Measurements from ENCODE around the gene ITPR2. TPM values are rescaled to one million over a fixed set of nuclear protein-coding genes. Genes with fewer than 3 reads are reported as not detected.

ITPR2 gene
- total RNA-seq (10 to 100 TPM; 51.6 to 93.3 TPM), polyA plus RNA-seq (10 to 100 TPM; 11.7 to 19.2 TPM)

DNA sequence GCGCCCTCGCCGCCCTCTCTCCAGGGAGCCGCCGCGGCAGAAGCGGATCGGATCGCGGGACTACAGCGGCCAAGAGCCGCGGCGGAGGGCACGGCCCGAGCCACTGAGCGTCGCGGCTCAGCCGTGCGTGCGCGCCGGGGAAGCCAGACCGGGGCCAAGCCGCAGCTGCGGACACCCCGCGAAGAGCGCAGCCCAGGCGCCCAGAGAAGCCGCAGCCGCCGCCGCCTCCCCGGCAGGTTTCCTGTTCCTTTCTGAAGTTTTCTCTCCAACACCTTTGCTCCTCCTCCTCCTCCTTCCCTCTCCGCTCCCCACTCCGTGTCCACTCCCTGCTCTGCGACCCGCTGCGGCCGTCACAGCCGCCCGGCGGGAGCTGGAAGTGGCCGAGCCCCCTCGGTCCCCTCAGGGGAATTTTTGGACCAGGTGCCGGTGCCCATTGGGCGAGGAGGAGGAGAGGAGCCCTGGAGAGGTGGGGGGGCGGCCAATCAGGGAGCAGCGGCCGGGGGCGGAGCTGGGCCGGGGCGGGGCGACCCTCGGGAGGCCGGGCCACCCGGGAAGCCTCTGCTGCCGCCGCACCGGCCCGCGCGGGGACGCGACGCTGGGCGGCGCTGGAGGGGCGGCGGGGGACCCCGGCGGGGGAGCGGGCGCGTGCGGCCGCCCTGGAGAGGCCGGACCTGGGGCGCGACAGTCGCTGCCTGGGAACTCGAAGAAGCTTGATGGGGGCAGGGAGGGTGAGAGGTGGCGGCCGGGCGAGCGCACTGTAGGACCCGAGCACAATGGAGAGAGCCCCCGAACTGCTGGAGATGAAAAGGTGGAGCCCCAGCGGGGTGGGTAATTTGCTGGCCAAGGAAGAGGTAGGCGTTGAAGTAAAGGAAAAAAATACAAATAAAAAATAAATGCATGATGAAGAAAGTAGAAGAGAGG lies at the start of gene ITPR2:
Gene ITPR2 (minus strand): TSS at position 373 of the 921 bp plus-strand sequence. CDS start 413 bp downstream, outside the sequence.
- Histone ChIP-seq H3K4me3 (ENCODE audit: low read depth in 1 of 3, low read length in 3 of 3) (peak within 1 kb of the TSS; percentile 82 to 94 (median 85)), H3K9ac (ENCODE audit: low read depth in 1 of 2, low read length in 2 of 2) (peak within 1 kb of the TSS; percentile 82 to 95), H3K27ac (ENCODE audit: low read depth in 1 of 2, low read length in 2 of 2) (peak within 1 kb of the TSS; percentile 90 to 97), H3K36me3 (ENCODE audit: control insufficient read depth in 4 of 4, insufficient read depth in 3 of 4, low read depth in 1 of 4, low read length in 3 of 4) (no peaks in the 10 kb centered on the region), H3K9me3 (ENCODE audit: control insufficient read depth in 4 of 4, low read length in 3 of 4) (no peaks in the 10 kb centered on the region), H3K4me1 (ENCODE audit: control insufficient read depth in 4 of 4, insufficient read depth in 4 of 4, low read length in 3 of 4) (peaks cover 2 to 30% (median 18%) of the 10 kb centered on the region in 4 donors), H3K27me3 (ENCODE audit: control insufficient read depth in 4 of 4, insufficient read depth in 4 of 4, low read length in 3 of 4) (no peaks in the 10 kb centered on the region)
- TF ChIP-seq YY1 (IDR thresholded peaks at IDR 0.05), result peak; percentile 76
- TF ChIP-seq SP1 (IDR thresholded peaks at IDR 0.05), result peak; percentile 46
- TF ChIP-seq TAF1 (conservative IDR thresholded peaks at IDR 0.05), result peak; percentile 80
- TF ChIP-seq RXRA (IDR thresholded peaks at IDR 0.05), result no peak
- peak in 1 of 2 donors; percentile 29 for TF ChIP-seq RAD21 (IDR thresholded peaks at IDR 0.05)
- TF ChIP-seq, protein P1, sequence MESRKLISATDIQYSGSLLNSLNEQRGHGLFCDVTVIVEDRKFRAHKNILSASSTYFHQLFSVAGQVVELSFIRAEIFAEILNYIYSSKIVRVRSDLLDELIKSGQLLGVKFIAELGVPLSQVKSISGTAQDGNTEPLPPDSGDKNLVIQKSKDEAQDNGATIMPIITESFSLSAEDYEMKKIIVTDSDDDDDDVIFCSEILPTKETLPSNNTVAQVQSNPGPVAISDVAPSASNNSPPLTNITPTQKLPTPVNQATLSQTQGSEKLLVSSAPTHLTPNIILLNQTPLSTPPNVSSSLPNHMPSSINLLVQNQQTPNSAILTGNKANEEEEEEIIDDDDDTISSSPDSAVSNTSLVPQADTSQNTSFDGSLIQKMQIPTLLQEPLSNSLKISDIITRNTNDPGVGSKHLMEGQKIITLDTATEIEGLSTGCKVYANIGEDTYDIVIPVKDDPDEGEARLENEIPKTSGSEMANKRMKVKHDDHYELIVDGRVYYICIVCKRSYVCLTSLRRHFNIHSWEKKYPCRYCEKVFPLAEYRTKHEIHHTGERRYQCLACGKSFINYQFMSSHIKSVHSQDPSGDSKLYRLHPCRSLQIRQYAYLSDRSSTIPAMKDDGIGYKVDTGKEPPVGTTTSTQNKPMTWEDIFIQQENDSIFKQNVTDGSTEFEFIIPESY (IDR thresholded peaks at IDR 0.05), result no peak
- TF ChIP-seq, protein P2, sequence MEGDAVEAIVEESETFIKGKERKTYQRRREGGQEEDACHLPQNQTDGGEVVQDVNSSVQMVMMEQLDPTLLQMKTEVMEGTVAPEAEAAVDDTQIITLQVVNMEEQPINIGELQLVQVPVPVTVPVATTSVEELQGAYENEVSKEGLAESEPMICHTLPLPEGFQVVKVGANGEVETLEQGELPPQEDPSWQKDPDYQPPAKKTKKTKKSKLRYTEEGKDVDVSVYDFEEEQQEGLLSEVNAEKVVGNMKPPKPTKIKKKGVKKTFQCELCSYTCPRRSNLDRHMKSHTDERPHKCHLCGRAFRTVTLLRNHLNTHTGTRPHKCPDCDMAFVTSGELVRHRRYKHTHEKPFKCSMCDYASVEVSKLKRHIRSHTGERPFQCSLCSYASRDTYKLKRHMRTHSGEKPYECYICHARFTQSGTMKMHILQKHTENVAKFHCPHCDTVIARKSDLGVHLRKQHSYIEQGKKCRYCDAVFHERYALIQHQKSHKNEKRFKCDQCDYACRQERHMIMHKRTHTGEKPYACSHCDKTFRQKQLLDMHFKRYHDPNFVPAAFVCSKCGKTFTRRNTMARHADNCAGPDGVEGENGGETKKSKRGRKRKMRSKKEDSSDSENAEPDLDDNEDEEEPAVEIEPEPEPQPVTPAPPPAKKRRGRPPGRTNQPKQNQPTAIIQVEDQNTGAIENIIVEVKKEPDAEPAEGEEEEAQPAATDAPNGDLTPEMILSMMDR (IDR thresholded peaks at IDR 0.05; ENCODE audit: low read depth, low read length, missing input control), result peak; percentile 25
- no peak for TF ChIP-seq HNF4A (conservative IDR thresholded peaks at IDR 0.05)
- TF ChIP-seq, protein P3, sequence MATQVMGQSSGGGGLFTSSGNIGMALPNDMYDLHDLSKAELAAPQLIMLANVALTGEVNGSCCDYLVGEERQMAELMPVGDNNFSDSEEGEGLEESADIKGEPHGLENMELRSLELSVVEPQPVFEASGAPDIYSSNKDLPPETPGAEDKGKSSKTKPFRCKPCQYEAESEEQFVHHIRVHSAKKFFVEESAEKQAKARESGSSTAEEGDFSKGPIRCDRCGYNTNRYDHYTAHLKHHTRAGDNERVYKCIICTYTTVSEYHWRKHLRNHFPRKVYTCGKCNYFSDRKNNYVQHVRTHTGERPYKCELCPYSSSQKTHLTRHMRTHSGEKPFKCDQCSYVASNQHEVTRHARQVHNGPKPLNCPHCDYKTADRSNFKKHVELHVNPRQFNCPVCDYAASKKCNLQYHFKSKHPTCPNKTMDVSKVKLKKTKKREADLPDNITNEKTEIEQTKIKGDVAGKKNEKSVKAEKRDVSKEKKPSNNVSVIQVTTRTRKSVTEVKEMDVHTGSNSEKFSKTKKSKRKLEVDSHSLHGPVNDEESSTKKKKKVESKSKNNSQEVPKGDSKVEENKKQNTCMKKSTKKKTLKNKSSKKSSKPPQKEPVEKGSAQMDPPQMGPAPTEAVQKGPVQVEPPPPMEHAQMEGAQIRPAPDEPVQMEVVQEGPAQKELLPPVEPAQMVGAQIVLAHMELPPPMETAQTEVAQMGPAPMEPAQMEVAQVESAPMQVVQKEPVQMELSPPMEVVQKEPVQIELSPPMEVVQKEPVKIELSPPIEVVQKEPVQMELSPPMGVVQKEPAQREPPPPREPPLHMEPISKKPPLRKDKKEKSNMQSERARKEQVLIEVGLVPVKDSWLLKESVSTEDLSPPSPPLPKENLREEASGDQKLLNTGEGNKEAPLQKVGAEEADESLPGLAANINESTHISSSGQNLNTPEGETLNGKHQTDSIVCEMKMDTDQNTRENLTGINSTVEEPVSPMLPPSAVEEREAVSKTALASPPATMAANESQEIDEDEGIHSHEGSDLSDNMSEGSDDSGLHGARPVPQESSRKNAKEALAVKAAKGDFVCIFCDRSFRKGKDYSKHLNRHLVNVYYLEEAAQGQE (IDR thresholded peaks at IDR 0.05), result peak; percentile 93
- WGBS, result under 1% methylated on average over 92 of the region's 92 CpGs
- peak; percentile 95 for DNase-seq (ENCODE audit: low spot score)

DNA sequence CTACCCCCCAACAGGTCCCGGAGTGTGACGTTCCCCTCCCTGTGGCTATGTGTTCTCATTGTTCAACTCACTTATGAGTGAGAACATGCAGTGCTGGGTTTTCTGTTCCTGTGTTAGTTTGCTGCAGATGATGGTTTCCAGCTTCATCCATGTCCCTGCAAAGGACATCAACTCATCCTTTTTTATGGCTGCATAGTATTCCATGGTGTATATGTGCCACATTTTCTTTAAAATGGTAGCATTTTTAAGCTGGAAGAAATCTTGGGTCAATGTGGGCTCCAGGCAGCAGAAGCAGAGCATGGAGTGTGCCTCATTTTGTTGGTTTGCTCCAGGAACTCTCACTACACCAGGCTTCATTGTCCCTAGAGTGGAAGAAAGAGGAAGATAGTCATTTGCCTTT lies 47.6 kb upstream of the ITPR2 start:
- no peak for DNase-seq (ENCODE audit: low spot score)
- TF ChIP-seq HNF4G (IDR thresholded peaks at IDR 0.05) (no peak), HNF4A (conservative IDR thresholded peaks at IDR 0.05) (no peak), TAF1 (conservative IDR thresholded peaks at IDR 0.05) (no peak), RXRA (IDR thresholded peaks at IDR 0.05) (no peak), EGR1 (IDR thresholded peaks at IDR 0.05; ENCODE audit: low read depth in 2 of 2) (no peak), JUND (IDR thresholded peaks at IDR 0.05) (no peak), NR2F2 (IDR thresholded peaks at IDR 0.05) (no peak), RAD21 (IDR thresholded peaks at IDR 0.05) (no peak), SP1 (IDR thresholded peaks at IDR 0.05) (no peak)
- TF ChIP-seq, protein P4, sequence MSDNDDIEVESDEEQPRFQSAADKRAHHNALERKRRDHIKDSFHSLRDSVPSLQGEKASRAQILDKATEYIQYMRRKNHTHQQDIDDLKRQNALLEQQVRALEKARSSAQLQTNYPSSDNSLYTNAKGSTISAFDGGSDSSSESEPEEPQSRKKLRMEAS (IDR thresholded peaks at IDR 0.05), result no peak
- TF ChIP-seq, protein P5, sequence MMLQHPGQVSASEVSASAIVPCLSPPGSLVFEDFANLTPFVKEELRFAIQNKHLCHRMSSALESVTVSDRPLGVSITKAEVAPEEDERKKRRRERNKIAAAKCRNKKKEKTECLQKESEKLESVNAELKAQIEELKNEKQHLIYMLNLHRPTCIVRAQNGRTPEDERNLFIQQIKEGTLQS (IDR thresholded peaks at IDR 0.05), result no peak
- TF ChIP-seq, protein P3 (IDR thresholded peaks at IDR 0.05), result no peak
- TF ChIP-seq, protein P1 (IDR thresholded peaks at IDR 0.05), result no peak
- no peaks in the 10 kb centered on the region for H3K9me3 ChIP-seq (ENCODE audit: control insufficient read depth in 4 of 4, low read length in 3 of 4)
- H3K9ac ChIP-seq (ENCODE audit: low read depth in 1 of 2, low read length in 2 of 2), result no peak overlapping the region
- no peak overlapping the region for H3K4me3 ChIP-seq (ENCODE audit: low read depth in 1 of 3, low read length in 3 of 3)
- H3K36me3 ChIP-seq (ENCODE audit: control insufficient read depth in 4 of 4, insufficient read depth in 3 of 4, low read depth in 1 of 4, low read length in 3 of 4), result no peaks in the 10 kb centered on the region
- peaks cover 2 to 14% (median 10%) of the 10 kb centered on the region in 4 donors for H3K4me1 ChIP-seq (ENCODE audit: control insufficient read depth in 4 of 4, insufficient read depth in 4 of 4, low read length in 3 of 4)
- WGBS, result 69% methylated on average over 2 of the region's 2 CpGs
- H3K27ac ChIP-seq (ENCODE audit: low read depth in 1 of 2, low read length in 2 of 2), result no peak overlapping the region
- H3K27me3 ChIP-seq (ENCODE audit: control insufficient read depth in 4 of 4, insufficient read depth in 4 of 4, low read length in 3 of 4), result no peaks in the 10 kb centered on the region
